ENCODE measurements around the gene SMYD3. TPM values are rescaled to one million over a fixed set of nuclear protein-coding genes. Genes with fewer than 3 reads are reported as not detected.

SMYD3 gene
- total and polyA plus RNA-seq, 10 of the 15 experiments (the other 5 are each of a cell fraction or from before 2014, with no cell fraction given) = 18.3 to 54.0 (median 24.8) TPM

- no peak for TF ChIP-seq RAD51 (IDR thresholded peaks at IDR 0.05)
- no peak for TF ChIP-seq EZH2 (IDR thresholded peaks at IDR 0.05; ENCODE audit: borderline replicate concordance, control insufficient read depth, low read depth, low read length)
- TF ChIP-seq NRF1 (conservative IDR thresholded peaks at IDR 0.05; ENCODE audit: low read depth, low read length) = no peak
- TF ChIP-seq CHD4 (IDR thresholded peaks at IDR 0.05) = no peak
These were observed 438.9 kb downstream of the SMYD3 start (continued) for GRCh38 chr1:246068217-246068512.

- Histone ChIP-seq H3K9me3 (replicated peaks; ENCODE audit: control insufficient read depth, insufficient read depth, low read length) (no peaks in the 10 kb centered on the region), H3K27me3 (replicated peaks in 1 of 2; ENCODE audit: control insufficient read depth in 2 of 2, insufficient read depth in 2 of 2, low read length in 1 of 2) (no peaks in the 10 kb centered on the region), H3K36me3 (ENCODE audit: control insufficient read depth in 2 of 2, insufficient read depth in 2 of 2, low read length in 1 of 2) (no peaks in the 10 kb centered on the region; a peak in 1 of 4 replicates), H3K9ac (ENCODE audit: control insufficient read depth, insufficient read depth, low read length) (no peak overlapping the region), H3K4me1 (ENCODE audit: control insufficient read depth, insufficient read depth, low read length) (no peaks in the 10 kb centered on the region), H3K79me2 (ENCODE audit: control insufficient read depth, insufficient read depth, low read length) (no peaks in the 10 kb centered on the region), H4K20me1 (ENCODE audit: control insufficient read depth, insufficient read depth) (no peaks in the 10 kb centered on the region), H3K27ac (ENCODE audit: control insufficient read depth, insufficient read depth) (no peak overlapping the region), H3K4me2 (ENCODE audit: control insufficient read depth, insufficient read depth) (no peak overlapping the region), H3K4me3 (no peak overlapping the region), H2AFZ (ENCODE audit: control insufficient read depth, low read depth, low read length) (peak overlapping the region; percentile 37; the same call in 1 of the 2 replicates)
- ChIA-PET SMC1A (ENCODE audit: uncharacterized antibody, unreplicated experiment) (interaction anchor here (1.0 to 1.8 kb wide), 2 partner anchors 10 to 17 kb away, joined by 3 to 4 read pairs; no protein-coding TSS in a partner anchor), RAD21 (ENCODE audit: unreplicated experiment) (no interaction called here), POLR2A (interaction anchor here (0.5 to 0.8 kb wide), 3 partner anchors 10 to 1737 kb away, joined by 4 to 5 read pairs (median 4); no protein-coding TSS in a partner anchor), CTCF (interaction anchor here (0.6 kb wide), 1 partner anchor 92 kb away, joined by 3 read pairs; no protein-coding TSS in a partner anchor)
- in situ Hi-C loops (cut with MboI) (no loop called here), intact Hi-C loops (cut with micrococcal nuclease; ENCODE audit: unreplicated experiment) (no loop called here)
- no peak for DNase-seq (ENCODE audit: low read depth, low spot score)
- ATAC-seq = 0 out of 3 replicates have a peak, but pooled peaks have one; percentile 33
- no peak for FAIRE-seq
- BruUV-seq (replicated peaks) = no TSS peak
- TF ChIP-seq RELA (IDR thresholded peaks at IDR 0.05; ENCODE audit: borderline replicate concordance, partially characterized antibody) = no peak
- TF ChIP-seq RUNX3 (IDR thresholded peaks at IDR 0.05; ENCODE audit: low read length) = peak; percentile 69
- no peak for TF ChIP-seq JUNB (IDR thresholded peaks at IDR 0.05)
- 62% methylated on average over 18 of the region's 18 CpGs for WGBS (ENCODE audit: insufficient coverage, insufficient replicate concordance, low lambda C conversion rate, missing lambda C conversion rate)
These were observed 439.5 kb downstream of the SMYD3 start for GRCh38 chr1:246067432-246068216.
